ENCODE measurements around the gene SYNE1.

Gene SYNE1

GRCh38 chr6:152267967-152268845 lies 369.0 kb downstream of the SYNE1 start:
- DNase-seq, result peak; percentile 56

- DNase-seq, result no peak
Measured at GRCh38 chr6:152265651-152266050, 371.5 kb downstream of the SYNE1 start.

GRCh38 chr6:152263582-152263981 lies 373.6 kb downstream of the SYNE1 start:
- no peak for DNase-seq

- no peak for DNase-seq
Measured at GRCh38 chr6:152261179-152261578, 376.0 kb downstream of the SYNE1 start.

- no peak for DNase-seq
Measured at GRCh38 chr6:152259234-152259633, 377.9 kb downstream of the SYNE1 start.

GRCh38 chr6:152257581-152257980 lies 379.6 kb downstream of the SYNE1 start:
- DNase-seq, result no peak

GRCh38 chr6:152250127-152250526 lies 387.0 kb downstream of the SYNE1 start:
- DNase-seq, result no peak

GRCh38 chr6:152248980-152249379 lies 388.2 kb downstream of the SYNE1 start:
- no peak for DNase-seq

GRCh38 chr6:152246554-152247337 lies 390.4 kb downstream of the SYNE1 start:
- no peak for DNase-seq

- no peak for DNase-seq
Measured at GRCh38 chr6:152244998-152245630, 392.0 kb downstream of the SYNE1 start.

GRCh38 chr6:152241013-152241766 lies 396.0 kb downstream of the SYNE1 start:
- DNase-seq, result no peak

- peak; percentile 16 for DNase-seq
Measured at GRCh38 chr6:152240436-152240835, 396.7 kb downstream of the SYNE1 start.

GRCh38 chr6:152236370-152237097 lies 400.6 kb downstream of the SYNE1 start:
- DNase-seq, result no peak

GRCh38 chr6:152233547-152234320 lies 403.4 kb downstream of the SYNE1 start:
- DNase-seq, result no peak

- peak; percentile 87 for DNase-seq
Measured at GRCh38 chr6:152232501-152233151, 404.5 kb downstream of the SYNE1 start.

GRCh38 chr6:152229330-152229729 lies 407.8 kb downstream of the SYNE1 start:
- no peak for DNase-seq

GRCh38 chr6:152226119-152226518 lies 411.0 kb downstream of the SYNE1 start:
- DNase-seq, result no peak

- no peak for DNase-seq
Measured at GRCh38 chr6:152225241-152225934, 411.8 kb downstream of the SYNE1 start.

- no peak for DNase-seq
Measured at GRCh38 chr6:152223636-152224035, 413.5 kb downstream of the SYNE1 start.

Data from hematopoietic multipotent progenitor cell treated with erythropoietin and hydrocortisone succinate and interleukin-3 and kit ligand, for 4 days (in vitro differentiated cells).